ENCODE measurements around the gene TTLL12. TPM values are rescaled to one million over a fixed set of nuclear protein-coding genes. Genes with fewer than 3 reads are reported as not detected.

TTLL12 gene
- total RNA-seq, 1 experiment from 2014 or later = 61.0 TPM

DNA sequence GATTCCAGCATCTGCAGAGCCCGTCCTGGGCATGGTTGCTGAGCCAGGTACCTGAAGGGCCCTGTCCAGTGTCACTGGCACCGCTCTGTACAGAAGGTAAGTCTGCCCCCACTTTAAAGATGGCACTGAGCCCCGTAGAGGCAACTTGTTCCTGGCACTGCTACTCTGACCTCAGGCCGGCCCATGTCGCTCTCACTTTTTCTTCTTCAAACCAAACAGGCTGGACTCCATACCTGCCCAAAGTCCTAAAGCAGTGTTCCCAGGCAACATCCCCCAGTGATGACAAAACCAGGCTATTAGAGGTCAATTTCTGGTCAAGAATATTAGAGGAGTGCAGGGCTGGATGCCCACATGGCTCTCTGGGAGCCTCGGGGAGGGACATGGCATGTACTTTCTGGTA lies 46.6 kb upstream of the TTLL12 start:
- Mint-ChIP-seq H3K9me3 (ENCODE audit: unreplicated experiment) (no peaks in the 10 kb centered on the region), H3K27ac (ENCODE audit: low read depth, unreplicated experiment) (no peak overlapping the region), H3K4me1 (ENCODE audit: insufficient read depth, unreplicated experiment) (peaks cover 7% of the 10 kb centered on the region), H3K4me3 (ENCODE audit: unreplicated experiment) (no peak overlapping the region), H3K36me3 (ENCODE audit: insufficient read depth, unreplicated experiment) (peaks cover 7% of the 10 kb centered on the region), H3K27me3 (ENCODE audit: insufficient read depth, unreplicated experiment) (peaks cover 58% of the 10 kb centered on the region)
- ChIA-PET POLR2A (no interaction called here), CTCF (interaction anchor here (0.6 to 3.2 kb wide), 4 partner anchors 10 to 1426 kb away, joined by 3 to 27 read pairs (median 4); no protein-coding TSS in a partner anchor)
- intact Hi-C loops (cut with micrococcal nuclease) = no loop called here
- TF ChIP-seq CTCF (IDR thresholded peaks at IDR 0.05; ENCODE audit: unreplicated experiment) = no peak
- no TSS peak for BruUV-seq (replicated peaks)
- no peak for DNase-seq (ENCODE audit: unreplicated experiment)

DNA sequence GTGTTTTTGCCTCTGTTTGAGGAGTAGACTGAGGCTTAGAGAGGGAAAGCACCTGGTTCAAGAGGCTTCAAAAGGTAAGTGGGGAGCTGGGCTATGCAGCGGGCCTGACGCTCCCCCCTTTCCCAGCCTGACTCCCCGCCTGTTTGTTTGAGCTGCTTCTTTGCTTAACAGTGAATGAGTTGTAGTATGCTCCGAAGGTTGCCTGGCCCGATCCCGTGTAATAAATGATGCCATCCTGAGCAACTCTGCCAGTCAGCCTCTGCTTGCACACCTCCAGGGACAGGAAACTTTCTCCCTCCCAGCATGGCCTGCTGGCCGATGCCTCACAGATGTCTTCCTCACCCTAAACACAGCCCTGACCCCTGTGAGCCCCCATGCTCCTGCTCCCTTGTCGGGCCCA lies 45.5 kb upstream of the TTLL12 start:
- no peak overlapping the region for H3K4me3 Mint-ChIP-seq (ENCODE audit: unreplicated experiment)
- DNase-seq (ENCODE audit: unreplicated experiment) = no peak
- ChIA-PET POLR2A (interaction anchor here (1.0 kb wide), 1 partner anchor 45 kb away, joined by 6 read pairs; the partner anchor contains the start of gene TTLL12), CTCF (interaction anchor here (0.6 to 3.2 kb wide), 11 partner anchors 10 to 166 kb away, joined by 3 to 34 read pairs (median 5); no protein-coding TSS in a partner anchor)
- intact Hi-C loops (cut with micrococcal nuclease) = no loop called here
- H3K9me3 Mint-ChIP-seq (ENCODE audit: unreplicated experiment) = no peaks in the 10 kb centered on the region
- BruUV-seq (replicated peaks) = no TSS peak
- peaks cover 7% of the 10 kb centered on the region for H3K36me3 Mint-ChIP-seq (ENCODE audit: insufficient read depth, unreplicated experiment)
- no peak overlapping the region for H3K27ac Mint-ChIP-seq (ENCODE audit: low read depth, unreplicated experiment)
- H3K4me1 Mint-ChIP-seq (ENCODE audit: insufficient read depth, unreplicated experiment) = peaks cover 12% of the 10 kb centered on the region
- H3K27me3 Mint-ChIP-seq (ENCODE audit: insufficient read depth, unreplicated experiment) = peaks cover 56% of the 10 kb centered on the region
- TF ChIP-seq CTCF (IDR thresholded peaks at IDR 0.05; ENCODE audit: unreplicated experiment) = no peak

DNA sequence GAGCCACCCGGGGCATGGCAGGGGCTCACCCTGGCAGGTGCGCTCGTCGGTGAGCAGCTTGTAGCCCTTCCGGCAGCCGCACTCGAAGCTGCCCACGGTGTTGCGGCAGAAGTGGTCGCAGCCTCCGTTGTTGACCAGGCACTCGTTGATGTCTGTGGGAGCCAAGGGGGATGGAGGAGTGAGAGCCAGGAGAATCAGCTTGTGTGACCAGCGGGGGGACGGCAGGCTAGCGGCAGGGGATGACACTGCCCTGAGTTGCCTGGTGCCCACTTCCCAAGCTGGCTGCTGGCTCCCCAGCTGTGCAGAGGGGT lies 44.7 kb upstream of the TTLL12 start:
- intact Hi-C loops (cut with micrococcal nuclease) = loop anchor here (1.0 to 2.0 kb wide), 3 partner anchors 43 to 154 kb away; no protein-coding TSS in a partner anchor
- no peak overlapping the region for H3K27ac Mint-ChIP-seq (ENCODE audit: low read depth, unreplicated experiment)
- ChIA-PET CTCF (interaction anchor here (0.6 to 3.2 kb wide), 20 partner anchors 10 to 1377 kb away, joined by 3 to 34 read pairs (median 4); no protein-coding TSS in a partner anchor), POLR2A (interaction anchor here (1.0 kb wide), 1 partner anchor 45 kb away, joined by 6 read pairs; the partner anchor contains the start of gene TTLL12)
- peaks cover 7% of the 10 kb centered on the region for H3K36me3 Mint-ChIP-seq (ENCODE audit: insufficient read depth, unreplicated experiment)
- H3K9me3 Mint-ChIP-seq (ENCODE audit: unreplicated experiment) = no peaks in the 10 kb centered on the region
- no peak for TF ChIP-seq CTCF (IDR thresholded peaks at IDR 0.05; ENCODE audit: unreplicated experiment)
- DNase-seq (ENCODE audit: unreplicated experiment) = no peak
- H3K4me3 Mint-ChIP-seq (ENCODE audit: unreplicated experiment) = no peak overlapping the region
- BruUV-seq (replicated peaks) = no TSS peak
- H3K4me1 Mint-ChIP-seq (ENCODE audit: insufficient read depth, unreplicated experiment) = peaks cover 12% of the 10 kb centered on the region
- peaks cover 49% of the 10 kb centered on the region for H3K27me3 Mint-ChIP-seq (ENCODE audit: insufficient read depth, unreplicated experiment)

GRCh38 chr22:43230971-43231723 lies 44.2 kb upstream of the TTLL12 start:
- Mint-ChIP-seq H3K36me3 (ENCODE audit: insufficient read depth, unreplicated experiment) (peaks cover 7% of the 10 kb centered on the region), H3K9me3 (ENCODE audit: unreplicated experiment) (no peaks in the 10 kb centered on the region), H3K27ac (ENCODE audit: low read depth, unreplicated experiment) (no peak overlapping the region), H3K4me3 (ENCODE audit: unreplicated experiment) (no peak overlapping the region), H3K4me1 (ENCODE audit: insufficient read depth, unreplicated experiment) (peaks cover 12% of the 10 kb centered on the region), H3K27me3 (ENCODE audit: insufficient read depth, unreplicated experiment) (peaks cover 43% of the 10 kb centered on the region)
- BruUV-seq (replicated peaks) = no TSS peak
- peak; percentile 65 for DNase-seq (ENCODE audit: unreplicated experiment)
- intact Hi-C loops (cut with micrococcal nuclease) = loop anchor here (1.0 to 2.0 kb wide), 3 partner anchors 44 to 154 kb away; no protein-coding TSS in a partner anchor
- peak; percentile 94 for TF ChIP-seq CTCF (IDR thresholded peaks at IDR 0.05; ENCODE audit: unreplicated experiment)
- ChIA-PET POLR2A (no interaction called here), CTCF (interaction anchor here (0.5 to 3.2 kb wide), 25 partner anchors 9 to 1376 kb away, joined by 3 to 34 read pairs (median 4); no protein-coding TSS in a partner anchor)
